Mesenchymal stem cell (in vitro differentiated cells and primary cell): ENCODE measurements around the gene MAP7.

Experiments
- DNase-seq: peaks from one replicate; pipeline ENCODE4 v3.0.0-alpha.2; 2013
- H2AFZ ChIP-seq: one replicate; pipeline ENCODE4 v1.6.1; 2013; ENCODE audit warnings: low read depth, mild to moderate bottlenecking, control low read depth, inconsistent platforms, low read length, moderate library complexity
- H2AK5ac ChIP-seq: 2 replicates; pipeline ENCODE4 v1.6.1; 2013; ENCODE audit warnings: low read length, moderate library complexity, mild to moderate bottlenecking, inconsistent platforms; ENCODE audit not compliant: severe bottlenecking
- H2BK120ac ChIP-seq: one replicate; pipeline ENCODE4 v1.6.1; 2013; ENCODE audit warnings: low read depth, mild to moderate bottlenecking, inconsistent platforms, low read length, moderate library complexity
- H2BK12ac ChIP-seq, 2 experiments: one replicate each; pipeline ENCODE4 v1.6.1; 2013; ENCODE audit warnings: inconsistent platforms in 2 of 2, low read length in 2 of 2, mild to moderate bottlenecking in 2 of 2, moderate library complexity in 2 of 2, control low read depth in 1 of 2
- H2BK15ac ChIP-seq: one replicate; pipeline ENCODE4 v1.6.1; 2013; ENCODE audit warnings: mild to moderate bottlenecking, low read depth, inconsistent platforms; ENCODE audit not compliant: poor library complexity, severe bottlenecking
- H2BK5ac ChIP-seq: 2 replicates; pipeline ENCODE4 v1.6.1; 2013; ENCODE audit warnings: low read depth, mild to moderate bottlenecking, low read length, control low read depth, inconsistent platforms; ENCODE audit not compliant: poor library complexity, severe bottlenecking
- H3K14ac ChIP-seq, 2 experiments: one replicate each; pipeline ENCODE4 v1.6.1; 2013; ENCODE audit warnings: inconsistent platforms in 2 of 2, low read length in 2 of 2, control low read depth in 1 of 2, mild to moderate bottlenecking in 1 of 2, moderate library complexity in 1 of 2
- H3K18ac ChIP-seq, 2 experiments: one replicate each; pipeline ENCODE4 v1.6.1; 2013; ENCODE audit warnings: inconsistent platforms in 2 of 2, low read length in 2 of 2, control low read depth in 1 of 2, low read depth in 1 of 2, mild to moderate bottlenecking in 1 of 2
- H3K23ac ChIP-seq, 2 experiments: one replicate each; pipeline ENCODE4 v1.6.1; 2013; ENCODE audit warnings: inconsistent platforms in 2 of 2, low read length in 2 of 2, mild to moderate bottlenecking in 2 of 2, moderate library complexity in 2 of 2, control low read depth in 1 of 2
- H3K27ac ChIP-seq: 2 replicates; pipeline ENCODE4 v1.5.1; 2013; ENCODE audit warnings: mild to moderate bottlenecking, moderate library complexity, low read length, control low read depth, inconsistent platforms; ENCODE audit not compliant: poor library complexity, severe bottlenecking
- H3K27me3 ChIP-seq, 2 experiments: 2 replicates each; pipeline versions ENCODE4 v1.6.1 to v1.7.0; 2013; ENCODE audit warnings: low read length in 2 of 2, mild to moderate bottlenecking in 2 of 2, moderate library complexity in 2 of 2, control low read depth in 1 of 2, inconsistent platforms in 1 of 2; ENCODE audit not compliant: control insufficient read depth in 1 of 2, insufficient read depth in 1 of 2
- H3K36me3 ChIP-seq, 2 experiments: 2 replicates each; pipeline versions ENCODE4 v1.6.1 to v1.7.0; 2013; ENCODE audit warnings: low read length in 2 of 2, control low read depth in 1 of 2, inconsistent platforms in 1 of 2, low read depth in 1 of 2, mild to moderate bottlenecking in 1 of 2; ENCODE audit not compliant: insufficient read depth in 2 of 2, control insufficient read depth in 1 of 2
- H3K4ac ChIP-seq, 2 experiments: one replicate each; pipeline ENCODE4 v1.6.1; 2013; ENCODE audit warnings: inconsistent platforms in 2 of 2, low read length in 2 of 2, mild to moderate bottlenecking in 2 of 2, moderate library complexity in 2 of 2, control low read depth in 1 of 2, low read depth in 1 of 2
- H3K4me1 ChIP-seq: 2 replicates; pipeline ENCODE4 v1.6.1; 2013; ENCODE audit warnings: low read depth, low read length, control low read depth; ENCODE audit not compliant: control insufficient read depth, insufficient read depth
- H3K4me2 ChIP-seq: 2 replicates; pipeline ENCODE4 v1.6.1; 2013; ENCODE audit warnings: low read length, mild to moderate bottlenecking, inconsistent platforms; ENCODE audit not compliant: poor library complexity, severe bottlenecking
- H3K4me3 ChIP-seq, 2 experiments: 2 replicates each; pipeline versions ENCODE4 v1.5.1 to v1.7.0; 2013; ENCODE audit warnings: low read length in 2 of 2, mild to moderate bottlenecking in 2 of 2, control low read depth in 1 of 2, low read depth in 1 of 2; ENCODE audit not compliant: insufficient read depth in 1 of 2
- H3K79me1 ChIP-seq: replicated peaks from 2 replicates; pipeline ENCODE4 v1.6.1; 2013; ENCODE audit warnings: mild to moderate bottlenecking, control low read depth, low read length, inconsistent platforms; ENCODE audit not compliant: poor library complexity, severe bottlenecking
- H3K9ac ChIP-seq: 2 replicates; pipeline ENCODE4 v1.7.0; 2013; ENCODE audit warnings: mild to moderate bottlenecking, low read length, moderate library complexity
- H3K9me3 ChIP-seq: 2 replicates; pipeline ENCODE4 v1.7.0; 2013; ENCODE audit warnings: mild to moderate bottlenecking, low read length; ENCODE audit not compliant: control insufficient read depth
- H4K8ac ChIP-seq: one replicate; pipeline ENCODE4 v1.6.1; 2013; ENCODE audit warnings: inconsistent platforms, mild to moderate bottlenecking, low read length, moderate library complexity
- H4K91ac ChIP-seq: one replicate; pipeline ENCODE4 v1.6.1; 2013; ENCODE audit warnings: mild to moderate bottlenecking, low read length, inconsistent platforms
- WGBS: methylation state at CpG from one replicate; pipeline ENCODE4 v1.1.7; 2013; ENCODE audit warnings: mixed read lengths; 5-methylcytosine and 5-hydroxymethylcytosine counted together

MAP7 gene

DNA sequence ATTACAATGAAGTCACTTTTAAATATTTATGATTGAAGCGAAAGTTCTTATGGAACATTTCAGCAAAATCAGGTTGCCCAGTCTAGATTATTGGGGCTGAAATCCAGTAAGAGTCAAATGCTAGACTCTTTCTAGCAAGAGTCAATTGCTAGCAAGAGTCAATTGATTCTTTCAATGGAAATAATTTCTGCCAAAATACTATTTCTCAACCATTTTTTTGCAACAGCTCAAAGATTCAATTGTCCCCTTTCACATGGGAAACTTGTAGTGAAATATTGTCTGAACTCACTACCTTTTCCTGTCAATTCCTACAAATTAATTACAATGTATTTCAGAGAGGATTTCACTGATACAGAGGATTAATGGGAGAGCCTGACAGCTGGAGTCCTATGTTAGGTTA is 78.3 kb downstream of the MAP7 start:
- Histone ChIP-seq H3K4me3 (no peak overlapping the region), H3K18ac (no peak overlapping the region), H2BK12ac (no peak overlapping the region), H3K4me1 (no peaks in the 10 kb centered on the region), H3K23ac (no peak overlapping the region), H2BK15ac (no peak overlapping the region), H2BK120ac (no peak overlapping the region), H3K4ac (no peak overlapping the region), H3K14ac (no peak overlapping the region), H3K9ac (no peak overlapping the region), H3K27ac (no peak overlapping the region), H4K91ac (no peak overlapping the region), H2BK5ac (no peak overlapping the region), H4K8ac (no peak overlapping the region), H3K36me3 (no peaks in the 10 kb centered on the region), H2AFZ (no peak overlapping the region), H3K79me1 (no peaks in the 10 kb centered on the region), H3K9me3 (no peaks in the 10 kb centered on the region), H2AK5ac (no peak overlapping the region), H3K27me3 (no peaks in the 10 kb centered on the region), H3K4me2 (no peak overlapping the region)
- WGBS, result 92% methylated on average over 1 of the region's 1 CpG
- DNase-seq, result no peak

DNA sequence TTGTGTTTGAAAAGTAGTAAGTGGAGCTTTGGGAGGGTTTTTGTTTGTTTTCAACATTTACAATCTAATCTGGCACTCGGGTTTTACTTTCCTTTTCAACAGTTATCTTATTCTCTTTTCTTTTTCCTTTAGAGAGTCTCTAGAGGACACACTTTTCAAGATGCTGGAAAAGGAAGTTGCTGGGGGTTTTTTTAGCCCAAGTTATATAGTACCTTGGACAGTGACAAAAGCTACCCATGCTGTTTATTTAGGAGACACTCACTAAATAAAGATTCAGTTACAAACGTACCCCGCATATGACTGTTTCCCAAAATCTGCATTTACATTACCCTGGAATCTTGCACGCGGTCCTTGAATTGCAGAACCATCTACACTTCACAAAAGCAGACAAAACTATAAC is 78.8 kb downstream of the MAP7 start:
- Histone ChIP-seq H4K8ac (no peak overlapping the region), H3K14ac (no peak overlapping the region), H3K4me3 (no peak overlapping the region), H3K23ac (no peak overlapping the region), H3K27me3 (no peaks in the 10 kb centered on the region), H3K9me3 (no peaks in the 10 kb centered on the region), H2BK15ac (no peak overlapping the region), H4K91ac (no peak overlapping the region), H2BK12ac (no peak overlapping the region), H2AK5ac (no peak overlapping the region), H3K27ac (no peak overlapping the region), H3K36me3 (no peaks in the 10 kb centered on the region), H3K4me1 (no peaks in the 10 kb centered on the region), H3K4ac (no peak overlapping the region), H3K9ac (no peak overlapping the region), H2BK5ac (no peak overlapping the region), H3K4me2 (no peak overlapping the region), H2BK120ac (no peak overlapping the region), H2AFZ (no peak overlapping the region), H3K79me1 (no peaks in the 10 kb centered on the region), H3K18ac (no peak overlapping the region)
- no peak for DNase-seq
- WGBS, result 58% methylated on average over 4 of the region's 5 CpGs

GRCh38 chr6:136470044-136470443 is 80.2 kb downstream of the MAP7 start:
- Histone ChIP-seq H3K23ac (no peak overlapping the region), H3K9ac (no peak overlapping the region), H3K9me3 (no peaks in the 10 kb centered on the region), H3K14ac (no peak overlapping the region), H3K79me1 (no peaks in the 10 kb centered on the region), H3K27ac (no peak overlapping the region), H3K4me3 (no peak overlapping the region), H3K4me2 (no peak overlapping the region), H4K8ac (no peak overlapping the region), H3K4ac (no peak overlapping the region), H3K27me3 (no peaks in the 10 kb centered on the region), H2BK12ac (no peak overlapping the region), H3K4me1 (no peaks in the 10 kb centered on the region), H4K91ac (no peak overlapping the region), H2BK120ac (no peak overlapping the region), H2AFZ (no peak overlapping the region), H3K18ac (no peak overlapping the region), H2BK15ac (no peak overlapping the region), H2BK5ac (no peak overlapping the region), H2AK5ac (no peak overlapping the region), H3K36me3 (no peaks in the 10 kb centered on the region)
- no peak for DNase-seq
- WGBS, result 94% methylated on average over 3 of the region's 5 CpGs

- no peak overlapping the region for H3K14ac ChIP-seq
- H3K23ac ChIP-seq, result no peak overlapping the region
- no peak overlapping the region for H3K4me3 ChIP-seq
- H2BK5ac ChIP-seq, result no peak overlapping the region
- H3K18ac ChIP-seq, result no peak overlapping the region
- WGBS, result 54% methylated on average over 2 of the region's 2 CpGs
- no peak overlapping the region for H4K91ac ChIP-seq
- no peak overlapping the region for H2AK5ac ChIP-seq
- H3K79me1 ChIP-seq, result no peaks in the 10 kb centered on the region
- H3K27ac ChIP-seq, result no peak overlapping the region
- H3K4ac ChIP-seq, result no peak overlapping the region
- no peak overlapping the region for H2AFZ ChIP-seq
- H3K27me3 ChIP-seq, result no peaks in the 10 kb centered on the region
- H3K9me3 ChIP-seq, result no peaks in the 10 kb centered on the region
- H3K9ac ChIP-seq, result no peak overlapping the region
- H3K4me1 ChIP-seq, result no peaks in the 10 kb centered on the region
- H2BK12ac ChIP-seq, result no peak overlapping the region
- H2BK15ac ChIP-seq, result no peak overlapping the region
- no peak overlapping the region for H4K8ac ChIP-seq
- no peak for DNase-seq
- H3K4me2 ChIP-seq, result no peak overlapping the region
- no peak overlapping the region for H2BK120ac ChIP-seq
- no peaks in the 10 kb centered on the region for H3K36me3 ChIP-seq
Observed at GRCh38 chr6:136469154-136469553, 81.1 kb downstream of the MAP7 start.
